Hepatocyte (in vitro differentiated cells): ENCODE measurements around the gene EPAS1. TPM values are rescaled to one million over a fixed set of nuclear protein-coding genes. Genes with fewer than 3 reads are reported as not detected.
A peak's percentile ranks its signal among the peaks of the same experiment; 100 is the strongest.

ENCODE experiments used
- DNase-seq: peaks from one replicate; pipeline ENCODE4 v3.0.0-alpha.2; 2016; ENCODE audit warnings: low spot score
- H2AFZ ChIP-seq: fragments of 200-600 bp; sonication (generic); 2 replicates; pipeline ENCODE4 v1.6.0; 2016; ENCODE audit warnings: antibody characterized with exemption, mild to moderate bottlenecking
- H3K27ac ChIP-seq: fragments of 200-600 bp; sonication (generic); 2 replicates; pipeline ENCODE4 v1.5.1; 2016; ENCODE audit warnings: mild to moderate bottlenecking
- H3K27me3 ChIP-seq: fragments of 200-600 bp; sonication (generic); 2 replicates; pipeline ENCODE4 v1.6.1; 2016
- H3K36me3 ChIP-seq: fragments of 200-600 bp; sonication (generic); replicated peaks from 2 replicates; pipeline ENCODE4 v1.5.1; 2016; ENCODE audit warnings: low read depth; ENCODE audit not compliant: insufficient read depth
- H3K4me1 ChIP-seq: fragments of 200-600 bp; sonication (generic); 2 replicates; pipeline ENCODE4 v1.5.1; 2016; ENCODE audit warnings: mild to moderate bottlenecking, moderate library complexity; ENCODE audit not compliant: insufficient read depth
- H3K4me2 ChIP-seq: fragments of 200-600 bp; sonication (generic); 2 replicates; pipeline ENCODE4 v1.6.0; 2016
- H3K4me3 ChIP-seq: fragments of 200-600 bp; sonication (generic); 2 replicates; pipeline ENCODE4 v1.5.1; 2016; ENCODE audit warnings: mild to moderate bottlenecking
- H3K79me2 ChIP-seq: fragments of 200-600 bp; sonication (generic); 2 replicates; pipeline ENCODE4 v1.6.0; 2017; ENCODE audit warnings: mild to moderate bottlenecking
- H3K9me2 ChIP-seq: fragments of 200-600 bp; sonication (generic); replicated peaks from 2 replicates; pipeline ENCODE4 v1.6.0; 2017; ENCODE audit warnings: mild to moderate bottlenecking; ENCODE audit not compliant: insufficient read depth
- H3K9me3 ChIP-seq: fragments of 200-600 bp; sonication (generic); 2 replicates; pipeline ENCODE4 v1.5.1; 2016; ENCODE audit warnings: low read depth, mild to moderate bottlenecking
- H4K20me1 ChIP-seq: fragments of 200-600 bp; sonication (generic); 2 replicates; pipeline ENCODE4 v1.6.0; 2016; ENCODE audit warnings: mild to moderate bottlenecking; ENCODE audit not compliant: insufficient read depth, poor library complexity, severe bottlenecking
- EZH2 ChIP-seq: fragments of 200-600 bp; sonication (generic); IDR thresholded peaks from 2 replicates; pipeline ENCODE4 v1.6.1; 2016; ENCODE audit warnings: antibody characterized with exemption, mild to moderate bottlenecking, borderline replicate concordance
- EZH2phosphoT487 ChIP-seq: fragments of 200-600 bp; sonication (generic); IDR thresholded peaks from one replicate; pipeline ENCODE4 v1.6.1; 2018; ENCODE audit warnings: antibody characterized with exemption, mild to moderate bottlenecking, low read depth, moderate library complexity; ENCODE audit not compliant: unreplicated experiment, severe bottlenecking
- WGBS: methylation state at CpG from one replicate; pipeline ENCODE4 v1.1.6; 2016; ENCODE audit warnings: low lambda C conversion rate; ENCODE audit errors: missing lambda C conversion rate; 5-methylcytosine and 5-hydroxymethylcytosine counted together
- polyA plus RNA-seq: library from polyadenylated mRNA; unstranded; fragments of >200 nt; fragmentation: Nextera tagmentation; extraction: Ambion mirVana; gene quantifications from 2 replicates; pipeline ENCODE4 v1.2.1, GENCODE V29; 2016
- total RNA-seq: library from RNA; depleted of rRNA; stranded (reverse); fragments of >200 nt; gene quantifications from 2 replicates; pipeline ENCODE4 v1.2.3, GENCODE V29; 2014
- TF ChIP-seq, protein P1 (sequence below): fragments of 200-600 bp; sonication (generic); IDR thresholded peaks from 2 replicates; pipeline ENCODE4 v1.5.1; 2016; ENCODE audit warnings: antibody characterized with exemption, mild to moderate bottlenecking; ENCODE audit not compliant: poor library complexity

The EPAS1 gene
- total and polyA plus RNA-seq, 2 experiments from 2014 or later: 112 to 115 TPM

DNA sequence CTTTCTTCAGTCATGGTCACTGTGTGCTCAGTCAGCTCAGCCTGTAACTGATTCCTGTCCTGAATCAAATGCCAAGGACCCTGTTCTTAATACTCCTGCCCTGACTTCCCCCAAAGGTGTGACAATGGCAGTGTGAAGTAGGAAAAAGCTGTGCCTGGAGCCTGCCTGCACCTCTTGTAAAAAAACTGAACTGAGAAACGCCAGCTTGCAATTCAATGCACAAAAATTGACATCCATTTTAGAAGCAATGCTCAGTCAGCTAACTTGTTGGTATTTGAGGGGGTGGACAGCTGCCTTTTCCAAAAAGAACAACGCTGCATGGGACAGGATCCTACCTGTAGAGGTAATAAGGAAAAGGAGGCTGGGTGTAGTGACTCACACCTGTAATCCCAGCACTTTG, 115.9 kb downstream of the EPAS1 start:
- TF ChIP-seq EZH2: no peak
- TF ChIP-seq EZH2phosphoT487: no peak
- TF ChIP-seq, protein P1, sequence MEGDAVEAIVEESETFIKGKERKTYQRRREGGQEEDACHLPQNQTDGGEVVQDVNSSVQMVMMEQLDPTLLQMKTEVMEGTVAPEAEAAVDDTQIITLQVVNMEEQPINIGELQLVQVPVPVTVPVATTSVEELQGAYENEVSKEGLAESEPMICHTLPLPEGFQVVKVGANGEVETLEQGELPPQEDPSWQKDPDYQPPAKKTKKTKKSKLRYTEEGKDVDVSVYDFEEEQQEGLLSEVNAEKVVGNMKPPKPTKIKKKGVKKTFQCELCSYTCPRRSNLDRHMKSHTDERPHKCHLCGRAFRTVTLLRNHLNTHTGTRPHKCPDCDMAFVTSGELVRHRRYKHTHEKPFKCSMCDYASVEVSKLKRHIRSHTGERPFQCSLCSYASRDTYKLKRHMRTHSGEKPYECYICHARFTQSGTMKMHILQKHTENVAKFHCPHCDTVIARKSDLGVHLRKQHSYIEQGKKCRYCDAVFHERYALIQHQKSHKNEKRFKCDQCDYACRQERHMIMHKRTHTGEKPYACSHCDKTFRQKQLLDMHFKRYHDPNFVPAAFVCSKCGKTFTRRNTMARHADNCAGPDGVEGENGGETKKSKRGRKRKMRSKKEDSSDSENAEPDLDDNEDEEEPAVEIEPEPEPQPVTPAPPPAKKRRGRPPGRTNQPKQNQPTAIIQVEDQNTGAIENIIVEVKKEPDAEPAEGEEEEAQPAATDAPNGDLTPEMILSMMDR: no peak
- Histone ChIP-seq H3K27me3 (no peaks in the 10 kb centered on the region), H3K4me1 (peaks cover 13% of the 10 kb centered on the region), H3K9me3 (peaks cover 7% of the 10 kb centered on the region), H3K27ac (no peak overlapping the region), H3K36me3 (no peaks in the 10 kb centered on the region), H2AFZ (no peak overlapping the region), H3K4me3 (no peak overlapping the region), H4K20me1 (no peaks in the 10 kb centered on the region), H3K79me2 (no peaks in the 10 kb centered on the region), H3K9me2 (no peaks in the 10 kb centered on the region), H3K4me2 (no peak overlapping the region)
- WGBS: 73% methylated on average over 2 of the region's 2 CpGs
- no peak for DNase-seq

DNA sequence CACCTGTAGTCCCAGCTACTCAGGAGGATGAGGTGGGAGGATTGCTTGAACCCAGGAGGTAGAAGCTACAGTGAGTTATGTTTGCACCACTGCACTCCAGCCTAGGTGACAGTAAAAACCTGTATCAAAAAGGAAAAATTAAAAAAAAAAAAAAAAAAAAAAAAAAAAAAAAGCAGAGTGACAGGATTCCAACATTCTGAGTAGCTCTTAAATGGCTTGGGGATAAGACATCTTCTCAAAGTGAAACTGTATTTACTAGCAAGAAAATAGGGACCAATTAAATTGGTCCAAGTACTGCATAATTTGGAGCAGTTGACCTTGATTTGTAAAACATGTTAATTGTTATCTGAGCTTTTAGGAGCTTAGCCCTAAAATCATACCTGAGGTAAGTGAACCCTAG, 116.4 kb downstream of the EPAS1 start:
- Histone ChIP-seq H3K4me3 (no peak overlapping the region), H2AFZ (no peak overlapping the region), H3K9me2 (no peaks in the 10 kb centered on the region), H3K27ac (no peak overlapping the region), H3K4me2 (no peak overlapping the region), H4K20me1 (no peaks in the 10 kb centered on the region), H3K36me3 (no peaks in the 10 kb centered on the region), H3K79me2 (no peaks in the 10 kb centered on the region), H3K9me3 (peaks cover 7% of the 10 kb centered on the region), H3K27me3 (no peaks in the 10 kb centered on the region), H3K4me1 (peaks cover 7% of the 10 kb centered on the region)
- TF ChIP-seq, protein P1: no peak
- no peak for TF ChIP-seq EZH2
- no peak for TF ChIP-seq EZH2phosphoT487
- DNase-seq: no peak

DNA sequence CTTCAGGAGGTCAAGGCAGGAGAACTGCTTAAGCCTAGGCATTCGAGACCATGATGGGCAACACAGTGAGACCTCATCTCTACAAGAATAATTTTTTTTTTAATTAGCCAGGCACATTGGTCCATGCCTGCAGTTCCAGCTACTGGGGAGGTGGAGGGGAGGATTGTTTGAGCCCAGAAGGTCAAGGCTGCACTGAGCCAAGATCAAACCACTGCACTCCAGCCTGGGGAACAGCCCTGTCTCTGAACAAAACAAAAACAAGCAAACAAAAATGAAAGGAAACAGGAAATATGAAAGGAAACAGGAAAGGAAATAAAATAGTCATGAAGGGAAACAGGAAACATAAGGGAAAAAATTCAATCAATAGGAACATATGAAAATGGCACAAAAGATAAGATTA, 117.5 kb downstream of the EPAS1 start:
- no peaks in the 10 kb centered on the region for H3K36me3 ChIP-seq
- no peak for DNase-seq
- H3K79me2 ChIP-seq: no peaks in the 10 kb centered on the region
- TF ChIP-seq EZH2phosphoT487 (no peak), EZH2 (no peak)
- TF ChIP-seq, protein P1: no peak
- H2AFZ ChIP-seq: no peak overlapping the region
- no peaks in the 10 kb centered on the region for H3K9me2 ChIP-seq
- H3K27me3 ChIP-seq: no peaks in the 10 kb centered on the region
- WGBS: 81% methylated on average over 1 of the region's 1 CpG
- no peak overlapping the region for H3K4me2 ChIP-seq
- H3K27ac ChIP-seq: no peak overlapping the region
- no peak overlapping the region for H3K4me3 ChIP-seq
- no peaks in the 10 kb centered on the region for H4K20me1 ChIP-seq
- peaks cover 7% of the 10 kb centered on the region for H3K9me3 ChIP-seq
- H3K4me1 ChIP-seq: peaks cover 3% of the 10 kb centered on the region

DNA sequence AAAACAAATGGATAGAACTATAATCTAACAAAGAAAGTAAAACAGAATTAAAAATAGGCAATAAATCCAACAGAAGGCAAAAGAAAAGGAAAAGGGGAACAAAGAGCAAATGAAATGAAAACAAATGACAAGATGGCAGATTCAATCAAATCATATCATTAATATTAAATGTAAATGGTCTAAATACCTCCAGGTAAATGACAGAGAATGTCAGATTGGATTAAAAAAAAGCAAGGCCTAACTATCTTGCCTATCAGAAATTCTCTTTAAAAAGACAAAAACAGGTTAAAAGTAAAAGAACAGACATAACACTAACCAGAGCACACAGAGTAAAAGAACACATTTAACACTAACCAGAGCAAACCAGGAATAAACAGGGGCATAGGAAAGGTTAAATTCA, 119.1 kb downstream of the EPAS1 start:
- Histone ChIP-seq H2AFZ (no peak overlapping the region), H3K9me3 (peaks cover 7% of the 10 kb centered on the region), H3K27me3 (no peaks in the 10 kb centered on the region), H3K9me2 (no peaks in the 10 kb centered on the region), H3K36me3 (no peaks in the 10 kb centered on the region), H3K4me2 (no peak overlapping the region), H4K20me1 (no peaks in the 10 kb centered on the region), H3K4me1 (no peaks in the 10 kb centered on the region), H3K4me3 (no peak overlapping the region), H3K79me2 (no peaks in the 10 kb centered on the region), H3K27ac (peak overlapping the region; percentile 8)
- DNase-seq: no peak
- TF ChIP-seq, protein P1: no peak
- no peak for TF ChIP-seq EZH2phosphoT487
- no peak for TF ChIP-seq EZH2
